ENCODE measurements around the gene ISG20L2.

- TF ChIP-seq CTCF (IDR thresholded peaks at IDR 0.05; ENCODE audit: poor library complexity) (no peak), EZH2phosphoT487 (IDR thresholded peaks at IDR 0.05; ENCODE audit: low read depth, severe bottlenecking, unreplicated experiment) (no peak), EZH2 (IDR thresholded peaks at IDR 0.05; ENCODE audit: borderline replicate concordance) (no peak)
Observed at GRCh38 chr1:156750191-156750672, 21.7 kb upstream of the ISG20L2 start.

All from hepatocyte (in vitro differentiated cells).